Muscle of arm (tissue), 12 donors: Measurements from ENCODE around the gene PNKD. TPM values are rescaled to one million over a fixed set of nuclear protein-coding genes. Genes with fewer than 3 reads are reported as not detected.

Experiments used
- DNase-seq: peaks from one replicate; pipeline ENCODE4 v3.0.0-alpha.2; 2013
- polyA plus RNA-seq, 12 donors: library from polyadenylated mRNA; unstranded; fragments of 120-200 nt; gene quantifications; one replicate each; pipeline ENCODE4 v1.2.1, GENCODE V29; 2013; ENCODE audit not compliant: insufficient read length in 12 of 12

PNKD gene
- polyA plus RNA-seq, 12 donors, result 38.8 to 123 (median 42.4) TPM; not detected in 1

DNA sequence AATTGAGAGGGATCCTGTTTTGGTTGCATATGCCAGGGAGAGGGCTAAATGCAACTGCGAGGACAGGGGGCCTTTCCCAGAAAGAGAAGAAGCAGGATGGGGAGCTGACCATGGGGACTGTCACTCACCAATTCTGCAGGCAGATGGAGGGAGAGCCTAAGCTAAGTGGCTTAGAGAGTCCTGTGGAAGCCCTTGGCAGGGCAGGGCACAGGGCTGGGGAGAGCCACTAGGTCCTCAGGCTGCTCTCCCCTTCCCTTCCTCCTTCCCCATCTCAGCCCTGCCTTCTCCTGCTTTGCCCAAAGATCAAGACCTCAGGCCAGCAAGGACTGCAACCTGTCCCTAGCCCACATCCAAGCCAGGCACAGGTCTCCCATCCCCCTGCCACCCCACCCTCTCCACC, 62.0 kb downstream of the PNKD start:
- DNase-seq, result no peak

DNA sequence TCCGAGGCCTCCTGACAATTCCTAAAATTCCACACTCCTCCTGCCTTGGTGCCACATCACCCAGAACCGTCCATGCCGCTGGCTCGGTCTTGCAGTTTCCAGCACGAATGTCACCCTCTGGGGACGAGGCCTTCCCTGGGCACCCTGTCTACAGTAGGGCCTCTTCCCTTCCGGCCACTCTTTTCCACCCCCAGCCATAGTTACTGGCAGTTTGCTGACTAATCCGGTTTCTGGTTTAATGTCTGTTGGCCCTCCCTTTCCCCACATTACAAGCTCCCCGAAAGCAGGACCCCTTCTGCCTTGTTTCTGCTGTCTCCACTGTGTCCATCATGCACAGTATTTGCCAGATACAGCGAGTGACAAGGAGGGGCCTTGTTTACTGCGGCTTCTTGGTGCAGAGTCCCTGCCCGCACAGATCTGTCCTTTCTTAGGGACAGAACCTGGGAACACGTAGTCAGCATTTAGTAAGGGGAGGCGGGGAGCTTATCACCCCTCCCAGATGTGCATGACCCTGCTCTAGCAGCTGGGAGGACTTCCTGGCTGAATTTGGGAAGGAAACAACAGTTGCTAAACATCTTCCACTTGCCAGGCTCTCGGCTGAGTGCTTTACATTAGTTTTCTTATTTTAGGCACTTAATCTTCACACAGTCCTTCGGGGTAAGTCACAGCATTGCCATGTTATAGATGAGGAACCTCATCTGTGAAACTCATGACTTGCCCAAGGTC, 62.8 kb downstream of the PNKD start:
- DNase-seq, result peak; percentile 23

DNA sequence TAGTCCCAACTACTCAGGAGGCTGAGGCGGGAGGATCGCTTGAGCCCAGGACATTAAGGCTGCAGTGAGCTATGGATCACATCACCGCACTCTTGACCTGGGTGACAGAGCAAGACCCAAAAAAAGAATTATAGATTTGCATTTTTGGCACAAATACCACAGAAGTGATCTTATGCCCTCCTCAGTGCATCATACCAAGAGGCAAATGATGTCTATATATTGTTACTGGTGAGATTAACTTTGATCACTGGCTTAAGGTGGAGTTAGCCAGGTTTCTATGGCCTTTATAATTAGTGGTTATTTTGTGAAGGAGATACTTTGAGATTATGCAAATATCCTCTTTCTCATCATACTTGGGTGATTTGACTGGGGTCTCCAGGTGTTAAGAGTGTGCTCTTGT, 64.2 kb downstream of the PNKD start:
- DNase-seq, result no peak

DNA sequence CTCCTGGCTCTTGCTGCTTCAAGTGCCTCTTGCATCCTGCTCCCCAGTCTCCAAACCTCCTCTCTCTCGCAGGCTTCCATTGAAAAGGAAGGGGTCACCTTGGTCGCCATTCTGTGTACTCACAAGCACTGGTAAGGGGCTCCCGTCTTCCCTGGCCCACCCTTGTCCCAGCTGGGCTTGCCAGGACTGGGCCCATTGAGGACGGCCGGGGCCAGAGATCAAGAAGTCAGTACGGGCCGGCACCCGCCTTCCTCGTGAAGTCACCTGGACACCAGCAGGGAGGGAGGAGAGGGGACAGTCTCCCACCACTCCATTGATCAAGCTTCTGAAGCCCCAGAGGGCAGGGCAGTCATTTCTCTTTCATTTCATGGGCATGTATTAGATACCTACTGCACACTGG, 70.3 kb downstream of the PNKD start:
- DNase-seq, result no peak

GRCh38 chr2:218341381-218341780, 71.1 kb downstream of the PNKD start:
- DNase-seq, result no peak

DNA sequence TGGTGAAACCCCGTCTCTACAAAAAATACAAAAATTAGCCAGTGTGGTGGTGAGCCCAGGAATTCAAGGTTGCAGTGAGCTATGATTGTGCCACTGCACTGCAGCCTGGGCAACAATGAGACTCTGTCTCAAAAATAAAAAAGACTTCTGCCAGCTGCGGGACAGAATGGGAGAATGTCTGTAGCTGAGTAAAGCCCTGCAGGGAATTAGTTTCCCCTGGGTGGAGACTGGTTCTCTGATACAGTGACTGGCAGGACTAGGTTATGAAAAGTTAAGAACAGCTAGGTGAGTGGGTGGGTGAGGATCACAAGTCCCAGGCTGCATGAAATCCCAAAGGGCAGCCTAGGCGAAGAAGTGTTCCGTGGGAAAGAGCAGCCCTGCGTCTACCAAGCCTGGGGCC, 72.5 kb downstream of the PNKD start:
- DNase-seq, result no peak

DNA sequence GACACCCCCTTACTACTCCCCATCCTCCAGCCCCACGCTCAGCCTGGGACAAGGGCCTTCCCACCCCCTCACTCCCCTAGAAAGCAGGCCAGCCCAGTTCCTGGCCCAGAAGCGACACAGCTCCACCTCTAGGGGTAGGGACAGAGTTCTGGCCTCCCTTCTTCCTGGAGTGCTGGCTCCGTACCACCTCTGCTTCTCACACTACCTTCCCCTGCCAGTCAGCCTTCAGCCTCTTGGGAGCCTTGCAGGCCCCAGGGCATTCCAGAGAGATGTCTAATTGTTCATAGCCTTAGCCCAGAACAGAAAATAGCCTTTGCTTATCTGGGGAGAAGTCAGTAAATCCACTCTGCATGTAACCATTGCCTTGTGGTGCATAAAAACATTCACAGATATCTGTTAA, 73.3 kb downstream of the PNKD start:
- no peak for DNase-seq

DNA sequence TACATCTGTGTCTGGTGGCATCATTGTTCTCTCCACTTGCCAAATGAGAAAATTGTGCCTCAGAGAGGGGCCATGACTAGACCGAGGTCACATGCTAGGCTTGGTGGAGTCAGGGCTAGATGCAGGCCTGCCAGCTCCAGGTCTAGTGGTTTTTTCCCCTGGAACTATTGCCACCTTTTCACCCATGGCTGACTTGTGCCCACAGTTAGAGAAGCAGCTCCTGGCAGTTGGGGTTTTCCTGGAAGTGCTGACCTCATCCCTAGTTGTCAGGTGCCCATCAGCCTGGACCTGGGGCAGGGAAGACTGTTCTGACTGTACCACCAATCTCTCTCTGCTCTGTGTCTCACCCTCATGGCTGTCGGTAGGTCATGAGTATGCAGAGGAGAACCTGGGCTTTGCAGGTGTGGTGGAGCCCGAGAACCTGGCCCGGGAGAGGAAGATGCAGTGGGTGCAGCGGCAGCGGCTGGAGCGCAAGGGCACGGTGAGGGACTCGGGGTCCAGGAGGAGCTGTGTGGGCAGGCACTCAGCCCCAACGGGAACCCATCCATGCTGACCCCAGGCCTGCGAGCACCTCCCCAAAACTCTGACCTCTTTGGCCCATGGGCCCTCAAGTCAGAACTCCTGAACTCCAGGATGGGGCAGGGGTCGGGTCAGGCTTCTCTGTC, 73.9 kb downstream of the PNKD start:
- no peak for DNase-seq

DNA sequence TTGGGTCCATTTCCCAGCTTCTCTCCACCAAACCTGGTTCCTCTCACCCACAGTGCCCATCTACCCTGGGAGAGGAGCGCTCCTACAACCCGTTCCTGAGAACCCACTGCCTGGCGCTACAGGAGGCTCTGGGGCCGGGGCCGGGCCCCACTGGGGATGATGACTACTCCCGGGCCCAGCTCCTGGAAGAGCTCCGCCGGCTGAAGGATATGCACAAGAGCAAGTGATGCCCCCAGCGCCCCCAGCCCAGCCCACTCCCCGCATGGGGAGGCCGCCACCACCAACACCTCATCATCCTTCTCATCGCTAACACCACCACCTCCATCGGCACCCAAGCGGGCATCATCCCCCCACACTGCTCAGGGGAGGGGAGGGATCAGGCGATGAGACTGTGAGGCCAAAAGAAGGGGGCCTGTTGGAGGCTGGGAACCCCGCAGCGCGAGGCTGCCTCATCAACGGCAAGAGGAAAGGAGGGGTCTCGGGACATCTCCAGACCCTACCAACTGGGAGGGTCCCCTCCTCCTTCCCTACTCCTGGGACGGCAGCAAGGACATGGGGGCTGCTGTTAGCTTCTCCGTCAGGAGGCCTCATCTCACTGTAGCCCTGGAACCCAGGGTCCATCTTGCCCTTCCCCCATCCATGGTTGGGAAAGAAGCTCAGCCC, 74.6 kb downstream of the PNKD start:
- DNase-seq, result no peak

DNA sequence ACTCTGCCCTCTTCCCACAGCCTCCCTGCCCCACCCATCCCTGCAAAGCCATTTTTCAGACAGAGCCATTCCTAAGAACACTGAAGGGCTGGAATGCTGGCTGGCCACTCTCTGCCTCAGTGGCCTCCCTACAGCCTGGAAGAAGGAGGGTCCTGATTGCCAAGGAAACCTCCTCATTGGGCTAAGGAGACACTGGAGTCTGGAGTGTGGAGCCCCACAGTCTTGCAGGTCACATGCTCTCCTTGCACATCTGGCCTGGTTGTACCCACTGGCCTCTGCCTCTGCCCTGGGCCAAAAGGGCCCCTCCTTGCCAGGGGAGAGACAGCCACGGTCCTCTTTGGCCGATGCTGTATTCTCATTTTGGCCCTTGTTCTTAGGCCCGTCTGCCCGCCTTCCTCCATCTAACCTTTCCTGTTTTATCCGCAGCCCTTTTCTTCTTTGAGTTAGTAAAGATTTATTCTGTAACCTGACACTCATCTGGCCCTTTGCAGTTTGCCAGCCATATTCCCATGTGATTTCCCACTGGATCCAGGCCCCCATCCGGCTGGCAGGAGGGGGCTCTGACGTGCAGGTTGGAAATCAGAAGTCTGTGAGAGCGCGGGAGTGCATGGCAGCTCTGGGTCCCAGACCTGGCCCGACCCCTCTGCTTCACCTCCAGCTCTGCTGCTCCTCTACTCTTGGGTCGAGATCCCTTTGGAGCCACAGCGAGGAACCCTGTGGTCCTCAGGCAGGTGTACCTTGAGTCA, 75.3 kb downstream of the PNKD start:
- DNase-seq, result no peak

- DNase-seq, result no peak
Measured at GRCh38 chr2:218347172-218347571, 76.9 kb downstream of the PNKD start.

GRCh38 chr2:218354045-218354444, 83.7 kb downstream of the PNKD start:
- DNase-seq, result no peak

GRCh38 chr2:218354850-218355443, 84.6 kb downstream of the PNKD start:
- DNase-seq, result no peak

- DNase-seq, result no peak
Measured at GRCh38 chr2:218357236-218358177, 87.2 kb downstream of the PNKD start.

GRCh38 chr2:218360453-218360852, 90.1 kb downstream of the PNKD start:
- no peak for DNase-seq

DNA sequence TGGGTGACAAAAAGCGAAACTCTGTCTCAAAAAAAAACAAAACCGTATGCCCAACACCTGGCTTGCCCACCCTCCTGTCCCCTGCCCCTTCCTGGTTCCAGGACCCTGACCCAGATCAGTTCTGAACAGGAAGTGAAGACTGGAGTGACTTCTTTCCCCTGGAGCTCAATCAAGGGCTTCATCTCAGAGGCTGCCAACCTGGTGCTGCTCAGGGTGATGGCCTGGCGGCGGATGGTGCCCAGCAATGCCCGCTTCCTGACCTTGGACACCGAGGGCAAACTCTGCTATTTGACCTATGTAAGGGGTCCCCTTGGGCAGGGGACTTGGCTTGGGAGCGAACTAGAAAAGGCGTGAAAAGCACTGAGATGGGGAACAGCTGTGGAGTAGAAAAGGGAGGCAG, 92.3 kb downstream of the PNKD start:
- DNase-seq, result no peak

DNA sequence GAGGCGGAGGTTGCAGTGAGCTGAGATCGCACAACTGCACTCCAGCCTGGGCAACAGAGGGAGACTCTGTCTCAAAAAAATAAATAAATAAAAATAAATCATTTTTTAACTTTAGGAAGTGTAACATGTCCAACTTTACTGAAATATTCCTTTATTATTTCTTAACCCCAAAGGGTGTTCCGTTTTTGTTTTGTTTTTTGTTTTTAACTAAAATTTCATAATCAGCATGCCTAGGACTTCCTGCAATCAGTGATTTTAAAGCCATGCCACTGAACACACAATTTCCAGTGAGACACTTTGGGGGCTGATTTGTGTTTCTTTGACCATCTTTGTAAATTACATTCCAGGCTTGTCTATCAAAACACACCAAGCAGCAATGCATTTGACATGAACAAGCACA, 93.4 kb downstream of the PNKD start:
- DNase-seq, result no peak

DNA sequence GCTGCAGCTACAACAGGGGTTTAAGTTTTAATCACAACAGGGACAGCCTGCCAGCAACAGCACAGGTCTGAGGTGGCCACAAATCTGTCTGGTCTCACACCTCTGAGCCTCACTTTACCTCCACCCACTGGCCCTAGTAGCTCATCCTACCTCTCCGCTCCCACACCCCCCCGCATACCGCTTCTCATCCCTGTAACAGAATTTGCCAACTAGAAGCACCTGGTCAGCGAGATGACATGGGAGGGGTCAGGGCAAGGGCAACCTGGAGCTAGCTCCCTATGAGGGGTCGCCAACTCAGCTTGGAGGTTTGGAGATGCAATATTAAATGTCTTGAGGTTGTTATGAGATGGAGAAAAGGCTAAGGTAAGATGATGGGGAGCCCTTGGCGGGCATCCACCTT, 93.9 kb downstream of the PNKD start:
- no peak for DNase-seq

DNA sequence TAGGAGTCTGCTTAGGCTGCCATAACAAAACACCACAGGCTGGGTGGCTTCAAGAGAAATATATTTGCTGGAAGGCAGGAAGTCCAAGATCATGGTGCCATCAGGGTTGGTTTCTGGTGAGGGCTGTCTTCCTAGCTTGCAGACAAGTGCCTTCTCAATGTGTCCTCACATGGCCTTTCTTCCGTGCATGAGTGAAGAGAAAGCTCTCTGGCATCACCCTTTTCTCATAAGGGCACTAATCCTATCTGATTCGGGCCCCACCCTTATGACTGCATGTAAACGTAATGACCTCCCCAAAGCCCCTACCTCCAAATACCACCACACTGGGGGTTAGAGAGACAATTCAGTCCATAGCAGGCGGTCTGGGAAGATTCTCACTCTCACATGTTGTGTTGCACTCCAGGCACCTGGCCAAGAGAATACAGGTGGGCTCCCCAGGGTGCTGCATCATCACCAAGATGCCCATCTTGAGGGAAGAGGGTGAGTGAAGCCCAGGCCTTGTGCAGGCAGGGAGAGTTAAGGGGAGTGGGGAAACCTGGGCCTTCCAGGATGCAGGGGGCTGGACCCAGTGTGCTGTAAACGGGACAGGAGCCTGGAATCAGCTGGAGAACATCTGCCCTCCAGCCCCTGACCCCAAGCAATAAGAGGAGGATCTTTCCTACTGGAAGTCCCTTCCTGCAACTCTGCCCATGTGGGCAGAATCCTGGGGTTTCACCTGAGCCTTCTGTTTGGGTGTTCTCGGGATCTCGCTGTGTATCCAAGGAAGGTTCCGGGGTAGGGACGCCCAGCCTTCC, 96.5 kb downstream of the PNKD start:
- DNase-seq, result no peak
